Esophagus squamous epithelium (tissue), 5 donors: ENCODE results near the gene SLC28A3. TPM values are rescaled to one million over a fixed set of nuclear protein-coding genes. Genes with fewer than 3 reads are reported as not detected.

Experiments used
- DNase-seq: peaks from one replicate; lab custom pipeline; 2025; lab: John Stamatoyannopoulos, UW
- H3K27ac ChIP-seq, 4 donors: fragments of 200-600 bp; sonication (generic); one replicate each; pipeline ENCODE4 v1.5.1; 2016 to 2019; ENCODE audit warnings: mild to moderate bottlenecking in 1 of 4
- H3K27me3 ChIP-seq, 4 donors: fragments of 200-600 bp; sonication (generic); 1 replicate in 3 of 4; 2 replicates in 1 of 4; pipeline versions ENCODE4 v1.5.1 to v1.6.0; 2017 to 2021; ENCODE audit warnings: antibody characterized with exemption in 1 of 4
- H3K36me3 ChIP-seq, 3 donors: fragments of 200-600 bp; sonication (generic); one replicate each; pipeline ENCODE4 v1.5.1; 2016 to 2019
- H3K4me1 ChIP-seq, 3 donors: fragments of 200-600 bp; sonication (generic); one replicate each; pipeline ENCODE4 v1.5.1; 2017 to 2019
- H3K4me3 ChIP-seq, 4 donors: fragments of 200-600 bp; sonication (generic); 1 replicate in 3 of 4; 2 replicates in 1 of 4; pipeline ENCODE4 v1.5.1; 2016 to 2019; ENCODE audit warnings: mild to moderate bottlenecking in 2 of 4, moderate library complexity in 1 of 4
- H3K9me3 ChIP-seq, 3 donors: fragments of 200-600 bp; sonication (generic); one replicate each; pipeline ENCODE4 v1.5.1; 2016 to 2019
- POLR2A ChIP-seq, 4 donors: fragments of 450-650 bp; IDR thresholded peaks; one replicate each; pipeline ENCODE4 v1.6.1; 2017; ENCODE audit warnings: antibody characterized with exemption in 4 of 4, mild to moderate bottlenecking in 4 of 4, moderate library complexity in 3 of 4
- WGBS, 2 donors: methylation state at CpG; one replicate each; pipeline ENCODE4 v1.1.5; 2018; 5-methylcytosine and 5-hydroxymethylcytosine counted together
- intact Hi-C: fragments of 100-400 bp; cut with DNase I; formaldehyde crosslinking; loops from one replicate; pipeline ENCODE4 v1.15.0; 2022
- total RNA-seq, 4 donors: library from RNA; depleted of rRNA; stranded (reverse); fragments of >200 nt; gene quantifications; one replicate each; pipeline ENCODE4 v1.1.0, GENCODE V29; 2016
- TF ChIP-seq, protein P1 (sequence below), 6 experiments: fragments of 450-650 bp in 4 of 6; fragments of 200-600 bp in 2 of 6; sonication (generic) in 2 of 6; IDR thresholded peaks; one replicate each; pipeline ENCODE4 v1.5.1; 2016 to 2019; ENCODE audit warnings: antibody characterized with exemption in 6 of 6, mild to moderate bottlenecking in 4 of 6, moderate library complexity in 4 of 6
- donor health status: DM: yes; HTN: yes; CAD: no.

SLC28A3 gene
- total RNA-seq, 4 donors from 2014 or later: 0.95 to 16.1 (median 2.7) TPM

DNA sequence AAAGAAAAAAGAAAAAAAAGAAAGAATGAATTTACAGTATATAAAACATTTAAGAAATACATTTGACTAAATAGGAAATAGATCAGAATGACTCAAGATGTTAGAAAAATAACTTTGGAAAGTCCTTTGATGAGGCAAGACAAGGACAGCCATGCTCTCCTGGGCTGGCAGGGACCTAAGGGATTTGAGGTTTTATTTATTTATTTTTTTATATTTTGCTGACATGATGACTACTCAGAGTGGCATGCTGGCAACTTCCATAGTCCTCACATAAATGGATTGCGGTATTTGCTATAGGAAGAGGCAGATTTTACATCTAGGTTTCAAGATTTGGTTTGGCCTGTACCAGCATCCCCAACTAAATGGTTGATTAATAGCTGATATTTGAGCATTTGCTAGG, 17.7 kb downstream of the SLC28A3 start:
- Histone ChIP-seq H3K9me3 (no peaks in the 10 kb centered on the region), H3K4me3 (no peak overlapping the region), H3K27ac (no peak overlapping the region), H3K36me3 (no peaks in the 10 kb centered on the region), H3K27me3 (no peaks in the 10 kb centered on the region), H3K4me1 (peaks cover 0 to 37% (median 4%) of the 10 kb centered on the region in 3 donors)
- DNase-seq: no peak
- 74 to 82% methylated on average over 1 of the region's 1 CpG for WGBS, 2 donors
- intact Hi-C loops: no loop called here
- TF ChIP-seq, protein P1, sequence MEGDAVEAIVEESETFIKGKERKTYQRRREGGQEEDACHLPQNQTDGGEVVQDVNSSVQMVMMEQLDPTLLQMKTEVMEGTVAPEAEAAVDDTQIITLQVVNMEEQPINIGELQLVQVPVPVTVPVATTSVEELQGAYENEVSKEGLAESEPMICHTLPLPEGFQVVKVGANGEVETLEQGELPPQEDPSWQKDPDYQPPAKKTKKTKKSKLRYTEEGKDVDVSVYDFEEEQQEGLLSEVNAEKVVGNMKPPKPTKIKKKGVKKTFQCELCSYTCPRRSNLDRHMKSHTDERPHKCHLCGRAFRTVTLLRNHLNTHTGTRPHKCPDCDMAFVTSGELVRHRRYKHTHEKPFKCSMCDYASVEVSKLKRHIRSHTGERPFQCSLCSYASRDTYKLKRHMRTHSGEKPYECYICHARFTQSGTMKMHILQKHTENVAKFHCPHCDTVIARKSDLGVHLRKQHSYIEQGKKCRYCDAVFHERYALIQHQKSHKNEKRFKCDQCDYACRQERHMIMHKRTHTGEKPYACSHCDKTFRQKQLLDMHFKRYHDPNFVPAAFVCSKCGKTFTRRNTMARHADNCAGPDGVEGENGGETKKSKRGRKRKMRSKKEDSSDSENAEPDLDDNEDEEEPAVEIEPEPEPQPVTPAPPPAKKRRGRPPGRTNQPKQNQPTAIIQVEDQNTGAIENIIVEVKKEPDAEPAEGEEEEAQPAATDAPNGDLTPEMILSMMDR (IDR thresholded peaks at IDR 0.05): no peak
- no peak for TF ChIP-seq POLR2A (IDR thresholded peaks at IDR 0.05)

DNA sequence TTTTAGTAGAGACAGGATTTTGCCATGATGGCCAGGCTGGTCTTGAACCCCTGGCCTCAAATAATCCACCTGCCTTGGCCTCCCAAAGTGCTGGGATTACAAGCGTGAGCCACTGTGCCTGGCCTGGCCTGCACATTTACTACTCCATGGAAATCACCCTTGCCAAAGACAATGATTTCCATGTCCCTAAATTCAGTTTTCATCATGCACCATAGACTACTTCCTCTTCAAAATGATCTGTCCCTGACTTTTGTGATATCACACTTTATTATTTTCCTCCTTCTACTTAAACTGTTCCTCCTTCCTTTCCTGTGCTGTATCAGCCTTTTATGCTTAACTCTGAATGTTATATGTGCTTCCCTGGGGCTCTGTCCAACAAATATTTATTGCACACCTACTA, 20.3 kb downstream of the SLC28A3 start:
- Histone ChIP-seq H3K27me3 (no peaks in the 10 kb centered on the region), H3K4me1 (peaks cover 0 to 28% (median 6%) of the 10 kb centered on the region in 3 donors), H3K4me3 (no peak overlapping the region), H3K36me3 (no peaks in the 10 kb centered on the region), H3K27ac (no peak overlapping the region), H3K9me3 (no peaks in the 10 kb centered on the region)
- 90 to 100% methylated on average over 1 of the region's 1 CpG for WGBS, 2 donors
- intact Hi-C loops: no loop called here
- DNase-seq: no peak
- TF ChIP-seq POLR2A (IDR thresholded peaks at IDR 0.05): no peak
- TF ChIP-seq, protein P1 (IDR thresholded peaks at IDR 0.05): no peak

DNA sequence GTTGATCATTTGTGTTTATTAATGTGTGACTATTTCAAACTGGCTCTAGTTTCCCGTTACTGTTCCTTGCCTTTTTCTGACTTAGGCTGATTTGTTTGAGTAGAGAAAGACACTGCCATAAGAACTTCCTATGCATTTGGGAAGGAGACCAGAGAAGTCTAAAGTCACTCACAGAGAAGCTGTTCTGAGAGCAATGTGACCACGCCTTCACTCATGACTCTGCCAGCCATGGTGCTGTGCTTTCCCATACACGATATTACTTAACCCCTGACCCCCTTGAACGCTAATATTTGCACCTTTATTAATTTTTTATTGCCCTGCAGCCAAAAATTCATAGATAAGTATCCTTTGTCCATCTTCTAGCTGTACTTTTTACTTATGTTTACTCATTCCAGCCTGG, 20.9 kb downstream of the SLC28A3 start:
- intact Hi-C loops: loop anchor here (5.0 to 10.0 kb wide), 2 partner anchors 62 to 385 kb away; no protein-coding TSS in a partner anchor
- 85 to 88% methylated on average over 4 of the region's 4 CpGs for WGBS, 2 donors

DNA sequence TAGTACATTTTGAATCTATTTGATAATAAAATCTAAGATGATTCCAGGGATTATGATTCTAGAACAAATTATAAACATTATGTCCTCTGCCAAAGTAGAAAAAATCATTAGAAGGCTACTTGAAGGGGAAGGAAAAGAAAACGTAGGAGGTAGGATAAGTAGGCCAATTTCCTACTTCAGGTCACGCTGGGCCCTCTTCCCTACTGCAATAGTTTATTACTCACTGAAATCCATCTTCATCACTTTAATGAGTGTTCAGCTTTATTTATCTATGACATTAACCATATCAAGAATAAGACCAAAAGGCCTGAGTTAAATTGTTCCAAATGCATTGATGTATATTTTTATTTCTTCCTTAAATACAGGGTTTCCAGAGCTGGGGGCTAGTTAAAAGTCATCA, 21.6 kb downstream of the SLC28A3 start:
- no peak overlapping the region for H3K4me3 ChIP-seq
- intact Hi-C loops: loop anchor here (5.0 to 10.0 kb wide), 2 partner anchors 62 to 384 kb away; no protein-coding TSS in a partner anchor

More for the DNA sequence above, 20.9 kb downstream of the SLC28A3 start:
- Histone ChIP-seq H3K9me3 (no peaks in the 10 kb centered on the region), H3K36me3 (no peaks in the 10 kb centered on the region), H3K4me3 (no peak overlapping the region), H3K4me1 (peaks cover 0 to 26% (median 6%) of the 10 kb centered on the region in 3 donors), H3K27me3 (no peaks in the 10 kb centered on the region), H3K27ac (no peak overlapping the region)
- TF ChIP-seq, protein P1 (IDR thresholded peaks at IDR 0.05): no peak
- TF ChIP-seq POLR2A (IDR thresholded peaks at IDR 0.05): no peak
- DNase-seq: no peak

DNA sequence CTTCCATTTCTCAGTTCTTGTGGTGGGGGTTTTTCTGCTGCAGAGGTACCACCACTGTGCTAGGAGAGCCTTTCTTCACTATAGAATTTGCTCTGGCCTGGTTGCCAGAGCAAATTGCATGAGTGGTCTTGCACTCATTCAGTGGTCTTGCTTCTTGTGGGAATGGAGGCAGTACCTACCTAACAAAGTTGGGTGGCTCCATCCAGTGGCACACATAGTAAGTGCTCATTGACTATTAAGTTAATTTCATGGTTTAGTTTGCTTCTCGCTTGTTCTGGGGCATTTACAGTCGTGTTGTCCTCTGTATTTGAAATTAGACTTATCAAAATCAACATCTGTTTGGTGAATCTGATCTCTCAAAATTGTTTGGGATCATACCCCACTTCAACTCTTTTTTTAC, 23.0 kb downstream of the SLC28A3 start:
- TF ChIP-seq, protein P1 (IDR thresholded peaks at IDR 0.05): no peak
- TF ChIP-seq POLR2A (IDR thresholded peaks at IDR 0.05): no peak

More for the DNA sequence above, 21.6 kb downstream of the SLC28A3 start:
- TF ChIP-seq POLR2A (IDR thresholded peaks at IDR 0.05): no peak
- TF ChIP-seq, protein P1 (IDR thresholded peaks at IDR 0.05): no peak
- H3K27ac ChIP-seq: no peak overlapping the region
- peaks cover 0 to 22% (median 5%) of the 10 kb centered on the region in 3 donors for H3K4me1 ChIP-seq
- no peaks in the 10 kb centered on the region for H3K36me3 ChIP-seq
- WGBS, 2 donors: 63% methylated on average over 2 of the region's 2 CpGs
- H3K9me3 ChIP-seq: no peaks in the 10 kb centered on the region
- no peaks in the 10 kb centered on the region for H3K27me3 ChIP-seq
- no peak for DNase-seq

More for the DNA sequence above, 23.0 kb downstream of the SLC28A3 start:
- no peak overlapping the region for H3K4me3 ChIP-seq
- no peak overlapping the region for H3K27ac ChIP-seq
- H3K27me3 ChIP-seq: no peaks in the 10 kb centered on the region
- no peaks in the 10 kb centered on the region for H3K9me3 ChIP-seq
- no peak for DNase-seq
- WGBS, 2 donors: 82 to 95% methylated on average over 2 of the region's 2 CpGs
- intact Hi-C loops: loop anchor here (5.0 to 10.0 kb wide), 2 partner anchors 60 to 383 kb away; no protein-coding TSS in a partner anchor
- H3K36me3 ChIP-seq: no peaks in the 10 kb centered on the region
- H3K4me1 ChIP-seq: peaks cover 0 to 15% (median 3%) of the 10 kb centered on the region in 3 donors
